ENCODE data around the gene SPPL2C.

The SPPL2C gene

GRCh38 chr17:45844695-45845375 is at the start of gene SPPL2C:
Gene SPPL2C (plus strand): TSS chr17:45844881. CDS start chr17:45844907, 26 bp downstream.
- no peak for DNase-seq (ENCODE audit: low read depth)
- no peak within 1 kb of the TSS for H3K4me3 ChIP-seq (ENCODE audit: low read depth, low read length)

- H3K4me3 ChIP-seq (ENCODE audit: low read depth, low read length) = no peak overlapping the region
- no peak for DNase-seq (ENCODE audit: low read depth)
These were observed 43.9 kb upstream of the SPPL2C start for GRCh38 chr17:45800816-45801215.

GRCh38 chr17:45801421-45801820 is 43.3 kb upstream of the SPPL2C start:
- no peak for DNase-seq (ENCODE audit: low read depth)
- H3K4me3 ChIP-seq (ENCODE audit: low read depth, low read length) = no peak overlapping the region

GRCh38 chr17:45808845-45809244 is 35.8 kb upstream of the SPPL2C start:
- H3K4me3 ChIP-seq (ENCODE audit: low read depth, low read length) = no peak overlapping the region
- no peak for DNase-seq (ENCODE audit: low read depth)

- no peak for DNase-seq (ENCODE audit: low read depth)
- H3K4me3 ChIP-seq (ENCODE audit: low read depth, low read length) = no peak overlapping the region
These were observed 35.2 kb upstream of the SPPL2C start for GRCh38 chr17:45809499-45809898.

- no peak for DNase-seq (ENCODE audit: low read depth)
- no peak overlapping the region for H3K4me3 ChIP-seq (ENCODE audit: low read depth, low read length)
These were observed 32.6 kb upstream of the SPPL2C start for GRCh38 chr17:45812102-45812501.

GRCh38 chr17:45813048-45813725 is 31.5 kb upstream of the SPPL2C start:
- H3K4me3 ChIP-seq (ENCODE audit: low read depth, low read length) = no peak overlapping the region
- no peak for DNase-seq (ENCODE audit: low read depth)

- no peak overlapping the region for H3K4me3 ChIP-seq (ENCODE audit: low read depth, low read length)
- DNase-seq (ENCODE audit: low read depth) = no peak
These were observed 29.8 kb upstream of the SPPL2C start for GRCh38 chr17:45814622-45815606.

- no peak overlapping the region for H3K4me3 ChIP-seq (ENCODE audit: low read depth, low read length)
- DNase-seq (ENCODE audit: low read depth) = no peak
These were observed 28.9 kb upstream of the SPPL2C start for GRCh38 chr17:45815752-45816151.

- no peak overlapping the region for H3K4me3 ChIP-seq (ENCODE audit: low read depth, low read length)
- DNase-seq (ENCODE audit: low read depth) = no peak
These were observed 26.6 kb upstream of the SPPL2C start for GRCh38 chr17:45818041-45818440.

- no peak for DNase-seq (ENCODE audit: low read depth)
- H3K4me3 ChIP-seq (ENCODE audit: low read depth, low read length) = no peak overlapping the region
These were observed 26.0 kb upstream of the SPPL2C start for GRCh38 chr17:45818699-45819098.

GRCh38 chr17:45819632-45820031 is 25.0 kb upstream of the SPPL2C start:
- H3K4me3 ChIP-seq (ENCODE audit: low read depth, low read length) = no peak overlapping the region
- no peak for DNase-seq (ENCODE audit: low read depth)

GRCh38 chr17:45820052-45820780 is 24.5 kb upstream of the SPPL2C start:
- no peak for DNase-seq (ENCODE audit: low read depth)
- no peak overlapping the region for H3K4me3 ChIP-seq (ENCODE audit: low read depth, low read length)

GRCh38 chr17:45821147-45821546 is 23.5 kb upstream of the SPPL2C start:
- no peak overlapping the region for H3K4me3 ChIP-seq (ENCODE audit: low read depth, low read length)
- DNase-seq (ENCODE audit: low read depth) = no peak

GRCh38 chr17:45823598-45823997 is 21.1 kb upstream of the SPPL2C start:
- H3K4me3 ChIP-seq (ENCODE audit: low read depth, low read length) = no peak overlapping the region
- DNase-seq (ENCODE audit: low read depth) = no peak

- no peak overlapping the region for H3K4me3 ChIP-seq (ENCODE audit: low read depth, low read length)
- no peak for DNase-seq (ENCODE audit: low read depth)
These were observed 20.2 kb upstream of the SPPL2C start for GRCh38 chr17:45824475-45824874.

- DNase-seq (ENCODE audit: low read depth) = no peak
- H3K4me3 ChIP-seq (ENCODE audit: low read depth, low read length) = no peak overlapping the region
These were observed 19.7 kb upstream of the SPPL2C start for GRCh38 chr17:45824901-45825492.

- no peak overlapping the region for H3K4me3 ChIP-seq (ENCODE audit: low read depth, low read length)
- no peak for DNase-seq (ENCODE audit: low read depth)
These were observed 18.9 kb upstream of the SPPL2C start for GRCh38 chr17:45825792-45826191.

- DNase-seq (ENCODE audit: low read depth) = no peak
- H3K4me3 ChIP-seq (ENCODE audit: low read depth, low read length) = no peak overlapping the region
These were observed 17.6 kb upstream of the SPPL2C start for GRCh38 chr17:45826919-45827588.
